GM20431 (cell line): ENCODE data around the gene FSHR.

ENCODE experiments used
- in situ Hi-C: fragments of 300-500 bp; cut with MseI, MboI; formaldehyde crosslinking; loops from one replicate; pipeline ENCODE4 v1.15.0; 2020; ENCODE audit warnings: low sequenced_read_pairs; ENCODE audit not compliant: unreplicated experiment

The FSHR gene

GRCh38 chr2:48932667-48933066 is 221.6 kb downstream of the FSHR start:
- in situ Hi-C loops, result loop anchor here (25.0 kb wide), 1 partner anchor 555 kb away; no protein-coding TSS in a partner anchor

DNA sequence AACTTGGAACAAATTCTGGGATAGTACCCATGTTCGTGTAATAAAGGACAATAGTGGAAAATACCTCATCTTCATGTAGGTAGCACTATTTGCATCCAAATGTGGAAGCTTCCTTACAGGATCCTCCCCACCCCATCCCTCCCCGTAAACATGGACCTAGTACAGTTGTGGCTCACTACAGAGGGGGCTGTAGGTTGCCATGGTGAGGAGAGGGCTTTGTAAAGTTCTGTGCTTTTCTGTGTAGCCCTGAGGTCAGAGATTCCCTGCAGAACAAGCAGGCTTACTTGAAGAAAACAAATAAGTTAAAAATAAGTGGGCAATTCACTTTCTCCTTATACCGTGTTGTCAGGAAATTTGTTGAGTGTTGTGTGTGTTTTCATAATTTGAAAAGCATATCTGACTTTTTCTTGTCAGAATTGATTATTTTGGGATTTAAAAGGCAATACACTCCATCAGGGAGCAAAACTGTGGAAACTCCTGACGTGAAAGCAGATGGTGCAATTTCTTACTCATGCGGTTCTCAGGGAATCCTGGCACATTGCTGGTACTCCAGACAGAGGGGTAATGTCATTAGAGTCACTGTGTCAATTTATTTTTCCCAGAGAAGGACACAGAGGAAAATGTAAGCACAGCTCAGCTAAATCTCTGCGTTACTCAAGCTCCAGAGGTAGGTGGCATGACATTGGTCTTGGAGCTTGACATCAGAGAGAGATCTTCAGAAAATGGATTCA is 224.6 kb downstream of the FSHR start:
- in situ Hi-C loops, result loop anchor here (25.0 kb wide), 1 partner anchor 558 kb away; no protein-coding TSS in a partner anchor

- in situ Hi-C loops, result loop anchor here (25.0 kb wide), 1 partner anchor 560 kb away; no protein-coding TSS in a partner anchor
Observed at GRCh38 chr2:48927355-48927754, 227.0 kb downstream of the FSHR start.

DNA sequence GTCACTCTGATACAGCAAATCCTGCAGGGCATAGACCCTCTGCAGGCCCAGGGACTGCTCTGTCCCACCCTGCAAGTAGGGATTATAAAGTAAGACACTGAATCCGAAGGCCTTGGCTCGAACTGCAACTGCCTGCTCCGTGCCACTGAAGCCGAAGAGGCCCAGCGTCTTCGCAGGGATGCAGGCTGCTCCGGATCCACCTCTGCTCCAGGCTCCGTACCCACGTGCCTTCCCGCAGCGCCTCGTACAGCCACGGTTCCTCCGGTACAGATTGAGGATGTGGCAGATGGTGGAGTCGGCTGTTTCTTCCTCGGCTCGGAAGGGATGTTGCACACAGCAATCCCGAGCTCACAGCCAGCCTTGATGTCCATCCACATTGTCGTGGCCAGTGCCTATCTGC is 238.4 kb downstream of the FSHR start:
- in situ Hi-C loops, result no loop called here

- in situ Hi-C loops, result no loop called here
Observed at GRCh38 chr2:48915227-48915626, 239.1 kb downstream of the FSHR start.

DNA sequence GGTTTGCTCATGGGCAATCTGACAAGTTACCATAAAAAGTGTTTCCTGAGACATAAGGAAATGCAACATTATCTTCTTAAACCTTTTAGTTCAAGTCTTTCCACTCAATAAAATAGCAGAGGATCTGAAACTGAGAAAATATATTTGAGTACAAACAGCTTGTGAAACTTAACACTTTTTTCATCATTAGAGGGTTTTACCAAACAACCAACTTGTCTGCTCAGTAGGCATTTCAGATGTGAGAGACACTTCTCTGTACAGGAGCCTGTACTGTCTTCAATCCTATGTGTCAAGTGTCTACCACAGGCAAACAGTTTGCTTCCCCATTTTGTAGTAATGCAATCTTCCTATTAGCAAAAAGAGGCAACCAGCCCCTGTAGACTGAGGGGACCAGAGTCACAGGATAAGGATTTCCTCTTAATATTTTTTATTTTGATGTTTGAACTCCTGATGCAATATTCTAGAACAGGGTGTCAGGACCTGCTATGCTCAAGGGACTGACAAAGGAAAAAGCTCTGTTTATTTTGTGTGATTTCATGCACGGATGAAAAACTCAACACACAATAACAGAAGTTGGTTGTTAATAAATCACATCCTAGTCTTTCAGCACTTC is 239.7 kb downstream of the FSHR start:
- in situ Hi-C loops, result no loop called here
